ENCODE results near the gene B4GALNT1.

GRCh38 chr12:57582440-57582839, 50.6 kb downstream of the B4GALNT1 start:
- TF ChIP-seq, protein P1, sequence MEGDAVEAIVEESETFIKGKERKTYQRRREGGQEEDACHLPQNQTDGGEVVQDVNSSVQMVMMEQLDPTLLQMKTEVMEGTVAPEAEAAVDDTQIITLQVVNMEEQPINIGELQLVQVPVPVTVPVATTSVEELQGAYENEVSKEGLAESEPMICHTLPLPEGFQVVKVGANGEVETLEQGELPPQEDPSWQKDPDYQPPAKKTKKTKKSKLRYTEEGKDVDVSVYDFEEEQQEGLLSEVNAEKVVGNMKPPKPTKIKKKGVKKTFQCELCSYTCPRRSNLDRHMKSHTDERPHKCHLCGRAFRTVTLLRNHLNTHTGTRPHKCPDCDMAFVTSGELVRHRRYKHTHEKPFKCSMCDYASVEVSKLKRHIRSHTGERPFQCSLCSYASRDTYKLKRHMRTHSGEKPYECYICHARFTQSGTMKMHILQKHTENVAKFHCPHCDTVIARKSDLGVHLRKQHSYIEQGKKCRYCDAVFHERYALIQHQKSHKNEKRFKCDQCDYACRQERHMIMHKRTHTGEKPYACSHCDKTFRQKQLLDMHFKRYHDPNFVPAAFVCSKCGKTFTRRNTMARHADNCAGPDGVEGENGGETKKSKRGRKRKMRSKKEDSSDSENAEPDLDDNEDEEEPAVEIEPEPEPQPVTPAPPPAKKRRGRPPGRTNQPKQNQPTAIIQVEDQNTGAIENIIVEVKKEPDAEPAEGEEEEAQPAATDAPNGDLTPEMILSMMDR (IDR thresholded peaks at IDR 0.05) = no peak
- no peak for TF ChIP-seq POLR2A (IDR thresholded peaks at IDR 0.05)
